SK-N-SH (cell line): Measurements from ENCODE around the gene CST3. TPM values are rescaled to one million over a fixed set of nuclear protein-coding genes. Genes with fewer than 3 reads are reported as not detected.

Experiments used
- CTCF ChIA-PET: fragments of 300-600, 350-600 bp; formaldehyde crosslinking; extraction: SDS; loops from one replicate; lab custom pipeline; 2021; lab: Yijun Ruan, JAX
- POLR2A ChIA-PET: fragments of 350-600 bp; sonication (Branson Sonifier 250); formaldehyde crosslinking; extraction: SDS; loops from one replicate; lab custom pipeline; 2020; ENCODE audit warnings: antibody characterized with exemption, inconsistent platforms; lab: Yijun Ruan, JAX
- DNase-seq: peaks from one replicate; pipeline ENCODE4 v3.0.0; 2012
- H2AFZ ChIP-seq: fragments of 200-600 bp; sonication (generic); 2 replicates; pipeline ENCODE4 v1.8.1; 2016; ENCODE audit warnings: antibody characterized with exemption, mild to moderate bottlenecking, low read depth
- H3F3A ChIP-seq: fragments of 200-600 bp; sonication (generic); replicated peaks from 2 replicates; pipeline ENCODE3; 2016; ENCODE audit warnings: antibody characterized with exemption, mild to moderate bottlenecking; ENCODE audit not compliant: insufficient read depth
- H3K27ac ChIP-seq, 2 experiments: fragments of 200-500 bp in 1 of 2; fragments of 200-600 bp in 1 of 2; sonication (Bioruptor generic) in 1 of 2; sonication (generic), shearing (Covaris generic) in 1 of 2; 2 replicates each; pipeline versions ENCODE4 v1.5.1 to v1.6.1; 2014 to 2016; ENCODE audit warnings: low read depth in 2 of 2, inconsistent platforms in 1 of 2, low read length in 1 of 2, mild to moderate bottlenecking in 1 of 2, mixed read lengths in 1 of 2
- H3K27me3 ChIP-seq: fragments of 200-600 bp; sonication (generic), shearing (Covaris generic); 2 replicates; pipeline ENCODE4 v1.6.1; 2016; ENCODE audit warnings: mixed run types; ENCODE audit not compliant: insufficient read depth
- H3K36me3 ChIP-seq, 2 experiments: fragments of 200-500 bp in 1 of 2; fragments of 200-600 bp in 1 of 2; sonication (Bioruptor generic) in 1 of 2; sonication (generic) in 1 of 2; replicated peaks in 1 of 2; 2 replicates each; pipeline versions ENCODE3 to v1.5.1; 2014 to 2016; ENCODE audit warnings: low read length in 1 of 2, mild to moderate bottlenecking in 1 of 2; ENCODE audit not compliant: insufficient read depth in 2 of 2, control insufficient read depth in 1 of 2
- H3K4me1 ChIP-seq, 2 experiments: fragments of 200-500 bp in 1 of 2; fragments of 200-600 bp in 1 of 2; sonication (Bioruptor generic) in 1 of 2; sonication (generic), shearing (Covaris generic) in 1 of 2; 2 replicates each; pipeline versions ENCODE4 v1.5.1 to v1.6.1; 2014 to 2016; ENCODE audit warnings: low read depth in 1 of 2, low read length in 1 of 2, mixed run types in 1 of 2; ENCODE audit not compliant: insufficient read depth in 2 of 2, control insufficient read depth in 1 of 2
- H3K4me2 ChIP-seq: fragments of 200-600 bp; sonication (generic), shearing (Covaris generic); 2 replicates; pipeline ENCODE4 v1.6.1; 2017; ENCODE audit warnings: mixed run types
- H3K4me3 ChIP-seq, 2 experiments: fragments of 200-500 bp in 1 of 2; fragments of 200-600 bp in 1 of 2; sonication (Bioruptor generic) in 1 of 2; sonication (generic), shearing (Covaris generic) in 1 of 2; 2 replicates each; pipeline versions ENCODE4 v1.5.1 to v1.8.1; 2014 to 2016; ENCODE audit warnings: low read depth in 2 of 2, inconsistent platforms in 1 of 2, low read length in 1 of 2, mild to moderate bottlenecking in 1 of 2, mixed read lengths in 1 of 2, moderate library complexity in 1 of 2
- H3K79me2 ChIP-seq: fragments of 200-600 bp; sonication (generic); 2 replicates; pipeline ENCODE4 v1.8.1; 2017; ENCODE audit warnings: mild to moderate bottlenecking; ENCODE audit not compliant: insufficient read depth
- H3K9ac ChIP-seq: fragments of 200-600 bp; sonication (generic); 2 replicates; pipeline ENCODE4 v1.6.1; 2017; ENCODE audit warnings: mixed run types
- H3K9me2 ChIP-seq: fragments of 200-600 bp; sonication (generic); 2 replicates; pipeline ENCODE4 v1.6.1; 2017; ENCODE audit warnings: mixed run types
- H3K9me3 ChIP-seq: fragments of 200-600 bp; sonication (generic); 2 replicates; pipeline ENCODE4 v1.6.1; 2017; ENCODE audit warnings: mixed run types, mild to moderate bottlenecking, moderate library complexity
- H4K20me1 ChIP-seq: fragments of 200-600 bp; sonication (generic); 2 replicates; pipeline ENCODE4 v1.6.1; 2017; ENCODE audit warnings: mild to moderate bottlenecking, mixed run types; ENCODE audit not compliant: insufficient read depth
- CHD2 ChIP-seq: fragments of 150-350 bp; IDR thresholded peaks from 2 replicates; pipeline ENCODE4 v1.6.1; 2018; ENCODE audit warnings: low read length; ENCODE audit not compliant: partially characterized antibody
- CTCF ChIP-seq: fragments of 200-600 bp; sonication (generic); IDR thresholded peaks from 2 replicates; pipeline ENCODE4 v1.6.1; 2017; ENCODE audit warnings: antibody characterized with exemption, mild to moderate bottlenecking, moderate library complexity
- ELF1 ChIP-seq: IDR thresholded peaks from 2 replicates; pipeline ENCODE4 v1.4.0; 2012
- EP300 ChIP-seq, 2 experiments: IDR thresholded peaks; 2 replicates each; pipeline versions ENCODE4 v1.4.0 to v1.6.1; 2012; ENCODE audit warnings: borderline replicate concordance in 1 of 2, low read depth in 1 of 2, low read length in 1 of 2
- EZH2phosphoT487 ChIP-seq: fragments of 200-600 bp; sonication (generic); IDR thresholded peaks from 2 replicates; pipeline ENCODE4 v1.6.1; 2017; ENCODE audit warnings: low read depth, mixed run types, mild to moderate bottlenecking, antibody characterized with exemption, moderate library complexity, borderline replicate concordance
- FOSL2 ChIP-seq: IDR thresholded peaks from 2 replicates; pipeline ENCODE4 v1.4.0; 2012; ENCODE audit warnings: low read depth, mild to moderate bottlenecking, moderate library complexity, borderline replicate concordance
- GABPA ChIP-seq: IDR thresholded peaks from 2 replicates; pipeline ENCODE4 v1.4.0; 2012; ENCODE audit warnings: low read depth, mild to moderate bottlenecking
- GATA2 ChIP-seq: sonication (generic); formaldehyde crosslinking; IDR thresholded peaks from 2 replicates; pipeline ENCODE4 v1.5.0; 2020; ENCODE audit warnings: mild to moderate bottlenecking, missing genetic modification reagents
- MXI1 ChIP-seq: IDR thresholded peaks from 2 replicates; pipeline ENCODE4 v1.6.1; 2012; ENCODE audit warnings: mild to moderate bottlenecking, low read depth, low read length, improper control_type of control experiment
- NFIC ChIP-seq: IDR thresholded peaks from 2 replicates; pipeline ENCODE4 v1.4.0; 2012; ENCODE audit warnings: borderline replicate concordance
- POLR2AphosphoS5 ChIP-seq: IDR thresholded peaks from 2 replicates; pipeline ENCODE4 v1.6.1; 2012; ENCODE audit warnings: low read depth, low read length
- RFX5 ChIP-seq: IDR thresholded peaks from 2 replicates; pipeline ENCODE4 v1.6.1; 2012; ENCODE audit warnings: mild to moderate bottlenecking, improper control_type of control experiment, low read length
- RXRA ChIP-seq: IDR thresholded peaks from 2 replicates; pipeline ENCODE4 v1.4.0; 2012; ENCODE audit warnings: low read depth, mild to moderate bottlenecking, borderline replicate concordance
- SIN3A ChIP-seq: IDR thresholded peaks from 2 replicates; pipeline ENCODE4 v1.6.1; 2012; ENCODE audit warnings: low read depth, mild to moderate bottlenecking, low read length, moderate library complexity, borderline replicate concordance
- USF2 ChIP-seq: fragments of 150-350 bp; IDR thresholded peaks from 2 replicates; pipeline ENCODE4 v1.6.1; 2017; ENCODE audit warnings: antibody characterized with exemption, low read length, low read depth, borderline replicate concordance
- WGBS: methylation state at CpG from one replicate; pipeline ENCODE4 v1.1.6; 2017; ENCODE audit warnings: low lambda C conversion rate; 5-methylcytosine and 5-hydroxymethylcytosine counted together
- polyA plus RNA-seq, 3 experiments: library from polyadenylated mRNA; depleted of rRNA; stranded (reverse); fragments of >200 nt; gene quantifications; 2 replicates each; pipeline ENCODE4 v1.2.3, GENCODE V29; 2012
- TF ChIP-seq, protein P1 (sequence below): fragments of 150-350 bp; IDR thresholded peaks from 2 replicates; pipeline ENCODE4 v1.6.1; 2016; ENCODE audit warnings: mild to moderate bottlenecking, low read depth, low read length
- TF ChIP-seq, protein P2 (sequence below): IDR thresholded peaks from 2 replicates; pipeline ENCODE4 v1.4.0; 2012; ENCODE audit warnings: low read depth
- TF ChIP-seq, protein P3 (sequence below): IDR thresholded peaks from 2 replicates; pipeline ENCODE4 v1.4.0; 2012; ENCODE audit warnings: low read depth, borderline replicate concordance

The CST3 gene
- polyA plus RNA-seq, 1 of the 3 experiments (the other 2 are of a cell fraction) = 428 TPM

GRCh38 chr20:23604306-23604705, 33.4 kb downstream of the CST3 start (continued):
- TF ChIP-seq, protein P1, sequence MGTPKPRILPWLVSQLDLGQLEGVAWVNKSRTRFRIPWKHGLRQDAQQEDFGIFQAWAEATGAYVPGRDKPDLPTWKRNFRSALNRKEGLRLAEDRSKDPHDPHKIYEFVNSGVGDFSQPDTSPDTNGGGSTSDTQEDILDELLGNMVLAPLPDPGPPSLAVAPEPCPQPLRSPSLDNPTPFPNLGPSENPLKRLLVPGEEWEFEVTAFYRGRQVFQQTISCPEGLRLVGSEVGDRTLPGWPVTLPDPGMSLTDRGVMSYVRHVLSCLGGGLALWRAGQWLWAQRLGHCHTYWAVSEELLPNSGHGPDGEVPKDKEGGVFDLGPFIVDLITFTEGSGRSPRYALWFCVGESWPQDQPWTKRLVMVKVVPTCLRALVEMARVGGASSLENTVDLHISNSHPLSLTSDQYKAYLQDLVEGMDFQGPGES = no peak
- no peak for TF ChIP-seq GATA2 (CRISPR knock-in tag)
- TF ChIP-seq, protein P2, sequence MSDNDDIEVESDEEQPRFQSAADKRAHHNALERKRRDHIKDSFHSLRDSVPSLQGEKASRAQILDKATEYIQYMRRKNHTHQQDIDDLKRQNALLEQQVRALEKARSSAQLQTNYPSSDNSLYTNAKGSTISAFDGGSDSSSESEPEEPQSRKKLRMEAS = no peak
- no peak for TF ChIP-seq RFX5
- TF ChIP-seq EZH2phosphoT487 = no peak

DNA sequence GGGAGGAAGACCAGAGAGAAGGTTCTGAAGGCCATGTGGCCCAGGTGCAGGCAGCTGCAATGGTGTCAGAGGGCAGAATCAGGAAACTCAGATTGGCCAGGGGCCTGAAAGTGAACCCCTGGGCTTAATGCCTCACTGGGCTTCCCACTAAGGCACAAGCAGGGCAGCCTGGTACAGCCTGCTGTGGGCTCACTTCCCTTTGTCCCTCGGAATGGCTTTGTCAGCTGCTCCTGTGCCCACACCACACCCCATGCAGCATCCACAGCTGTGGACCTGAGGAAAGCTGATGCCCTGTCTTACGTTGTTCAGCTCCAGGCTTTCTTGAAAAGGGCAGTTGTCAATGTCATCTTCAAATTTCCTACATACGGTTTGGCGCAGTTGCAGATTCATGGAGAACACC, 34.4 kb downstream of the CST3 start:
- Histone ChIP-seq H3K4me2 (no peak overlapping the region), H2AFZ (no peak overlapping the region), H3K27me3 (peaks cover 39% of the 10 kb centered on the region; the same call in 1 of the 2 replicates), H3K4me3 (no peak overlapping the region), H3K9ac (no peak overlapping the region), H3K9me3 (no peaks in the 10 kb centered on the region), H3K36me3 (no peaks in the 10 kb centered on the region), H3K79me2 (no peaks in the 10 kb centered on the region), H4K20me1 (no peaks in the 10 kb centered on the region), H3F3A (no peaks in the 10 kb centered on the region), H3K4me1 (no peaks in the 10 kb centered on the region), H3K27ac (no peak overlapping the region), H3K9me2 (no peaks in the 10 kb centered on the region)
- no peak for TF ChIP-seq SIN3A
- TF ChIP-seq CHD2 = no peak
- no peak for TF ChIP-seq ELF1
- no peak for TF ChIP-seq CTCF
- no peak for TF ChIP-seq USF2
- TF ChIP-seq, protein P3, sequence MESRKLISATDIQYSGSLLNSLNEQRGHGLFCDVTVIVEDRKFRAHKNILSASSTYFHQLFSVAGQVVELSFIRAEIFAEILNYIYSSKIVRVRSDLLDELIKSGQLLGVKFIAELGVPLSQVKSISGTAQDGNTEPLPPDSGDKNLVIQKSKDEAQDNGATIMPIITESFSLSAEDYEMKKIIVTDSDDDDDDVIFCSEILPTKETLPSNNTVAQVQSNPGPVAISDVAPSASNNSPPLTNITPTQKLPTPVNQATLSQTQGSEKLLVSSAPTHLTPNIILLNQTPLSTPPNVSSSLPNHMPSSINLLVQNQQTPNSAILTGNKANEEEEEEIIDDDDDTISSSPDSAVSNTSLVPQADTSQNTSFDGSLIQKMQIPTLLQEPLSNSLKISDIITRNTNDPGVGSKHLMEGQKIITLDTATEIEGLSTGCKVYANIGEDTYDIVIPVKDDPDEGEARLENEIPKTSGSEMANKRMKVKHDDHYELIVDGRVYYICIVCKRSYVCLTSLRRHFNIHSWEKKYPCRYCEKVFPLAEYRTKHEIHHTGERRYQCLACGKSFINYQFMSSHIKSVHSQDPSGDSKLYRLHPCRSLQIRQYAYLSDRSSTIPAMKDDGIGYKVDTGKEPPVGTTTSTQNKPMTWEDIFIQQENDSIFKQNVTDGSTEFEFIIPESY = no peak
- no peak for TF ChIP-seq EP300 (IDR thresholded peaks at IDR 0.05; ENCODE audit: borderline replicate concordance in 1 of 2, low read depth in 1 of 2, low read length in 1 of 2)
- TF ChIP-seq NFIC = no peak
- TF ChIP-seq FOSL2 = no peak
- TF ChIP-seq RXRA = no peak
- no peak for TF ChIP-seq POLR2AphosphoS5
- TF ChIP-seq GABPA = no peak
- TF ChIP-seq MXI1 = no peak
- CTCF ChIA-PET = interaction anchor here (1.6 to 9.5 kb wide), 2 partner anchors 156 to 161 kb away, joined by 4 to 92 read pairs; no protein-coding TSS in a partner anchor
- DNase-seq = no peak
- POLR2A ChIA-PET = no interaction called here
- 47% methylated on average over 4 of the region's 4 CpGs for WGBS
